GM23248 (cell line): ENCODE results near the gene RBFOX2. TPM values are rescaled to one million over a fixed set of nuclear protein-coding genes. Genes with fewer than 3 reads are reported as not detected.
A peak's percentile ranks its signal among the peaks of the same experiment; 100 is the strongest.

Experiments
- DNase-seq: peaks from one replicate; pipeline ENCODE4 v3.0.0-alpha.2; 2015
- H2AFZ ChIP-seq: fragments of 200-600 bp; sonication (generic); 2 replicates; pipeline ENCODE4 v1.6.1; 2016; ENCODE audit warnings: antibody characterized with exemption
- H3F3A ChIP-seq: fragments of 200-600 bp; sonication (generic); 2 replicates; pipeline ENCODE4 v1.6.1; 2016; ENCODE audit warnings: mild to moderate bottlenecking, antibody characterized with exemption, mixed run types; ENCODE audit not compliant: insufficient read depth
- H3K27ac ChIP-seq: fragments of 200-600 bp; sonication (generic); 2 replicates; pipeline ENCODE4 v1.5.1; 2016; ENCODE audit warnings: mild to moderate bottlenecking
- H3K27me3 ChIP-seq: fragments of 200-600 bp; sonication (generic); replicated peaks from 2 replicates; pipeline ENCODE4 v1.6.1; 2016; ENCODE audit warnings: mild to moderate bottlenecking; ENCODE audit not compliant: insufficient read depth
- H3K36me3 ChIP-seq: fragments of 200-600 bp; sonication (generic); 2 replicates; pipeline ENCODE4 v1.6.1; 2016; ENCODE audit warnings: low read depth, mild to moderate bottlenecking
- H3K4me1 ChIP-seq: fragments of 200-600 bp; sonication (generic); 2 replicates; pipeline ENCODE4 v1.6.1; 2016; ENCODE audit warnings: mild to moderate bottlenecking; ENCODE audit not compliant: insufficient read depth
- H3K4me2 ChIP-seq: fragments of 200-600 bp; sonication (generic); one replicate; pipeline ENCODE4 v1.6.1; 2016; ENCODE audit warnings: mild to moderate bottlenecking; ENCODE audit not compliant: unreplicated experiment
- H3K4me3 ChIP-seq: fragments of 200-600 bp; sonication (generic); 2 replicates; pipeline ENCODE4 v1.5.1; 2016; ENCODE audit warnings: mild to moderate bottlenecking
- H3K79me2 ChIP-seq: fragments of 200-600 bp; sonication (generic); 2 replicates; pipeline ENCODE4 v1.6.1; 2016; ENCODE audit warnings: mild to moderate bottlenecking; ENCODE audit not compliant: insufficient read depth
- H3K9ac ChIP-seq: fragments of 200-600 bp; sonication (generic); 2 replicates; pipeline ENCODE4 v1.6.1; 2016; ENCODE audit warnings: mild to moderate bottlenecking
- H3K9me2 ChIP-seq: fragments of 200-600 bp; sonication (generic); 2 replicates; pipeline ENCODE4 v1.6.1; 2016; ENCODE audit warnings: mixed run types, mild to moderate bottlenecking, moderate library complexity; ENCODE audit not compliant: insufficient read depth
- H3K9me3 ChIP-seq: fragments of 200-600 bp; sonication (generic); one replicate; pipeline ENCODE4 v1.6.1; 2017; ENCODE audit warnings: low read depth
- H4K20me1 ChIP-seq: fragments of 200-600 bp; sonication (generic); 2 replicates; pipeline ENCODE4 v1.6.0; 2016; ENCODE audit not compliant: insufficient read depth
- EZH2 ChIP-seq: fragments of 200-600 bp; sonication (generic); IDR thresholded peaks from 2 replicates; pipeline ENCODE4 v1.6.1; 2018; ENCODE audit warnings: antibody characterized with exemption, mild to moderate bottlenecking; ENCODE audit not compliant: insufficient read depth, poor library complexity, severe bottlenecking
- EZH2phosphoT487 ChIP-seq: fragments of 200-600 bp; sonication (generic); IDR thresholded peaks from 2 replicates; pipeline ENCODE4 v1.6.1; 2018; ENCODE audit warnings: antibody characterized with exemption, moderate library complexity, mild to moderate bottlenecking, low read depth; ENCODE audit not compliant: insufficient read depth
- WGBS, 2 experiments: methylation state at CpG; one replicate each; pipeline ENCODE4 v1.1.6; 2015 to 2017; ENCODE audit warnings: low lambda C conversion rate in 2 of 2, low coverage in 1 of 2; ENCODE audit errors: missing lambda C conversion rate in 2 of 2; 5-methylcytosine and 5-hydroxymethylcytosine counted together
- in situ Hi-C: fragments of 300-500 bp; cut with MboI; formaldehyde crosslinking; loops from 2 replicates; pipeline ENCODE4 v1.15.0; 2020
- polyA plus RNA-seq: library from polyadenylated mRNA; unstranded; fragments of >200 nt; fragmentation: Nextera tagmentation; extraction: Ambion mirVana; gene quantifications from 2 replicates; pipeline ENCODE4 v1.2.1, GENCODE V29; 2016
- total RNA-seq: library from RNA; depleted of rRNA; stranded (reverse); fragments of >200 nt; shearing (Covaris generic); gene quantifications from 2 replicates; pipeline ENCODE4 v1.2.3, GENCODE V29; 2014

Gene RBFOX2
- total and polyA plus RNA-seq, 2 experiments from 2014 or later = 127 to 136 TPM

DNA sequence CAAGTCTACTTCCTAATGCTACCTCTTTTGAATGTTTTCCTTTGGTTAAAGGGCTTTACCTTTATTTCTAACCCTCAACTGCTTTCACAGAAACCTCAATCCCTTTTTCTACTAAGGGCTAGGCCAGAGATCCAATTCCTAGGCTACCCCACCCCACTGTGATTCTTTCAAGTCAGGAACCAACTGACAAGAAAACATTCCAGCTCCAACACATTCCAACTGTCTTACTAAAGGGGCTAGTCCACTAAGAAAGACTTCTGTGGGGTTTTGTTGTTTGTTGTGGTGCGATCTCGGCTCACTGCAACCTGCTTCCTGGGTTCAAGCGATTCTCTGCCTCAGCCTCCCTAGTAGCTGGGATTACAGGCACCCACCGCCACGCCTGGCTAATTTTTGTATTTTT, 159.7 kb downstream of the RBFOX2 start:
- Histone ChIP-seq H3K9ac (no peak overlapping the region), H3K27ac (no peak overlapping the region), H3K4me2 (no peak overlapping the region), H3K9me2 (no peaks in the 10 kb centered on the region), H3K36me3 (no peaks in the 10 kb centered on the region), H3K9me3 (no peaks in the 10 kb centered on the region), H3F3A (no peaks in the 10 kb centered on the region), H3K4me1 (peaks cover 32% of the 10 kb centered on the region), H2AFZ (no peak overlapping the region), H3K27me3 (no peaks in the 10 kb centered on the region), H3K4me3 (no peak overlapping the region), H4K20me1 (no peaks in the 10 kb centered on the region), H3K79me2 (no peaks in the 10 kb centered on the region; the same call in none of the 2 replicates)
- peak; percentile 12 for DNase-seq
- WGBS, 2 experiments = 100% methylated on average over 5 of the region's 5 CpGs
- in situ Hi-C loops = no loop called here
- no peak for TF ChIP-seq EZH2phosphoT487
- TF ChIP-seq EZH2 = no peak

DNA sequence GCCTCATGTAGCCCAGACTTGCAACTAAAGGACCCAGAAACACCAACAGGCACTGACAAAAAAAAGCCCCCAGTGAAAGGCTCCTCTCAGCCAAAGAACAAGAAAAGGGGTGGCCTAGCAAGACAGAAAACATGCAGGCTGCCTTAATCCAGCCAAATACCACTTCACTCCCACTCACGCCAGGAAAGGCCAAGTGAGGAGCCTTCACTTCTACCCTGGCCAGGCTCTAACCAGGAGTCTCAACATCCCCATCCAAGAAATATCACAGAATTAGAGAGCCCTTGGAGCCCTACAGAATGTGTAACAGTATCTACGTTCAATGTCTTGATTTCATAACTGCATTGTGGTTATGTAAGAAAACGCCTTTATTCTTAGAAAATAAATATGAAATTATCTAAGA, 162.0 kb downstream of the RBFOX2 start:
- H3K9me3 ChIP-seq = no peaks in the 10 kb centered on the region
- no peaks in the 10 kb centered on the region for H3F3A ChIP-seq
- TF ChIP-seq EZH2 (no peak), EZH2phosphoT487 (no peak)
- in situ Hi-C loops = no loop called here
- no peak overlapping the region for H2AFZ ChIP-seq
- peaks cover 32% of the 10 kb centered on the region for H3K4me1 ChIP-seq
- no peaks in the 10 kb centered on the region for H3K27me3 ChIP-seq
- peak overlapping the region; percentile 29; the same call in 1 of the 2 replicates for H3K27ac ChIP-seq
- H3K79me2 ChIP-seq = no peaks in the 10 kb centered on the region; the same call in none of the 2 replicates
- H3K4me2 ChIP-seq = peak overlapping the region; percentile 18
- 19 to 34% methylated on average over 3 of the region's 3 CpGs for WGBS, 2 experiments
- H3K9me2 ChIP-seq = no peaks in the 10 kb centered on the region
- H3K36me3 ChIP-seq = no peaks in the 10 kb centered on the region
- H4K20me1 ChIP-seq = peaks cover 4% of the 10 kb centered on the region; the same call in 1 of the 2 replicates
- no peak overlapping the region for H3K4me3 ChIP-seq
- H3K9ac ChIP-seq = no peak overlapping the region
- peak; percentile 43 for DNase-seq

DNA sequence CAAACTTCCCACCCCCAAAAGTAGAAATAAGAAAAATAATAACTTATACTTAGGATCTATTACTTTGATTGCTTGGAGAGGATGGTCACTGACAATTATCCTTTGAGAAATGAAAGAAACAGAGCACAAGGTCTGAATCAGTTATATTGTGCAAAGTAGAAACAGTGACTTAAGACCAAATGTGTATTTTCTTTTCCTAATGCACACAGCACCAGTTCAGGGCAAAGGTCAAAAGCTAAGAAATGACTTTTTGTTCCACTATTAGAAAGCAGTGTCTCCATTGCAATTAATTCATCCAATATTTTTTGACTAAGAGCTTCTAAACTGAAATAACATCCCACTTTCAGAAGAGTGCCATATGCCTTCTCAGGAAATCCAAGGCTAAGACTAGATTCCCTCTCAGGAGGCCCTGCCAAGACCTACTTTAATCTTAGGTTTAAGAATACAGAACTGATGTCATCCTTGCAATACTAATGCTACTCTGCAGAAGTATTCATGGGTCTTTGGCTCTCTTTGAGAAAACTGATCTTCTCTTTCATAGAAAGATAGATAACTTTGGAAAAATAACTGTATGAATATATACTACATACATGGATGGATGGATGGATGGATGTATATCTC, 164.0 kb downstream of the RBFOX2 start:
- no peak for TF ChIP-seq EZH2
- TF ChIP-seq EZH2phosphoT487 = no peak
- in situ Hi-C loops = no loop called here
- Histone ChIP-seq H3K79me2 (no peaks in the 10 kb centered on the region; the same call in none of the 2 replicates), H3K9ac (no peak overlapping the region), H4K20me1 (peaks cover 9% of the 10 kb centered on the region; the same call in 1 of the 2 replicates), H3K9me2 (no peaks in the 10 kb centered on the region), H3K4me3 (no peak overlapping the region), H3K36me3 (no peaks in the 10 kb centered on the region), H3K4me1 (peaks cover 25% of the 10 kb centered on the region), H3K4me2 (no peak overlapping the region), H3K27ac (no peak overlapping the region), H2AFZ (no peak overlapping the region), H3K27me3 (no peaks in the 10 kb centered on the region), H3F3A (no peaks in the 10 kb centered on the region), H3K9me3 (no peaks in the 10 kb centered on the region)
- DNase-seq = peak; percentile 15

DNA sequence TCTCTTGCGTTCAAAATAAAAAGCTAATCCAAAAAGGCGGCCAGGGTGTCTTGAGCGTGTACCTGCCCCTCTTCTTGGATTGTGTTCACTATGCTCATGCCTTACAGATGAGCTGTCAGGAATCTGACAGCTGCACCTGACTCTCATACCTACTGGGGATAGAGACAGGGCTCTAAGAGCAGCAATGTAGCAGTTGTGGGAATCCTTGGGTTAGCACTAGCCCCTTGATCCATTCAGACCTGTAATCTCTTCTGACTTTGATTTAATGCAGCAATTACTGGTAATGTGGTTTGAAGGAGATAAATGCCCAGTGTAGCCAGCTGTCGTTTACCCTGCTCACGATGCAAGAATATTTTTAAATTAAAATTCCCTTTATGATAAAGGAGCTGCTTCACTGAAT, 165.2 kb downstream of the RBFOX2 start:
- peaks cover 15% of the 10 kb centered on the region for H3K4me1 ChIP-seq
- H3K27ac ChIP-seq = no peak overlapping the region
- H3K9ac ChIP-seq = no peak overlapping the region
- peaks cover 9% of the 10 kb centered on the region; the same call in 1 of the 2 replicates for H4K20me1 ChIP-seq
- H3K4me3 ChIP-seq = no peak overlapping the region
- H3K4me2 ChIP-seq = no peak overlapping the region
- in situ Hi-C loops = no loop called here
- H3F3A ChIP-seq = no peaks in the 10 kb centered on the region
- no peaks in the 10 kb centered on the region; the same call in none of the 2 replicates for H3K79me2 ChIP-seq
- H3K27me3 ChIP-seq = no peaks in the 10 kb centered on the region
- TF ChIP-seq EZH2 (no peak), EZH2phosphoT487 (no peak)
- no peaks in the 10 kb centered on the region for H3K9me2 ChIP-seq
- no peaks in the 10 kb centered on the region for H3K36me3 ChIP-seq
- H3K9me3 ChIP-seq = no peaks in the 10 kb centered on the region
- WGBS, 2 experiments = 83 to 89% methylated on average over 5 of the region's 5 CpGs
- H2AFZ ChIP-seq = no peak overlapping the region
- no peak for DNase-seq
